K562 (cell line): ENCODE measurements around the gene MPZL1. TPM values are rescaled to one million over a fixed set of nuclear protein-coding genes. Genes with fewer than 3 reads are reported as not detected.

ENCODE experiments used
- ATAC-seq: fragments of 200-7000 bp; cut with Tn5 transposase; 3 replicates; pipeline ENCODE4 v1.9.1; 2020; ENCODE audit warnings: moderate library complexity
- BruUV-seq: library from RNA; stranded (reverse); fragments of 400-500 nt; replicated peaks from 2 replicates; lab custom pipeline; 2021; lab: Mats Ljungman, UMichigan
- CTCF ChIA-PET: fragments of 300-600 bp; formaldehyde crosslinking; extraction: SDS; loops from one replicate; lab custom pipeline; 2021; ENCODE audit warnings: low intra/inter-chr PET ratio; lab: Yijun Ruan, JAX
- POLR2A ChIA-PET: fragments of 300-600, 350-650 bp; sonication (Branson Sonifier 250); formaldehyde crosslinking; extraction: SDS; loops from one replicate; lab custom pipeline; 2021; ENCODE audit warnings: antibody characterized with exemption, inconsistent platforms; lab: Yijun Ruan, JAX
- DNase-seq, 4 experiments: peaks; one replicate each; pipeline versions ENCODE4 v3.0.0 to v3.0.0-alpha.2; 2011 to 2018; ENCODE audit warnings: low spot score in 3 of 4, mixed read lengths in 3 of 4; ENCODE audit errors: extremely low read depth in 1 of 4
- FAIRE-seq: peaks from 2 replicates; lab custom pipeline; 2011; peaks lifted over from hg19 to GRCh38; lab: Jason Lieb, UNC
- H2AFZ ChIP-seq: 2 replicates; pipeline ENCODE4 v1.6.0; 2011; ENCODE audit warnings: low read depth, low read length, control low read depth, inconsistent platforms
- H3K27ac ChIP-seq: fragments of 200-600 bp; 3 replicates; pipeline ENCODE4 v1.8.0; 2011; ENCODE audit warnings: low read depth, mild to moderate bottlenecking, control low read depth, inconsistent platforms, low read length, moderate library complexity, mixed read lengths; ENCODE audit errors: extremely low read depth
- H3K27me3 ChIP-seq, 2 experiments: fragments of 300-600 bp in 1 of 2; 2 replicates in 1 of 2; 3 replicates in 1 of 2; pipeline versions ENCODE4 v1.6.0 to v1.8.0; 2011; ENCODE audit warnings: inconsistent platforms in 2 of 2, low read length in 2 of 2, mild to moderate bottlenecking in 1 of 2, mixed read lengths in 1 of 2, moderate library complexity in 1 of 2; ENCODE audit not compliant: control insufficient read depth in 2 of 2, insufficient read depth in 2 of 2
- H3K36me3 ChIP-seq: fragments of 300-600 bp; 3 replicates; pipeline ENCODE4 v1.8.0; 2011; ENCODE audit warnings: mild to moderate bottlenecking, low read length, inconsistent platforms; ENCODE audit not compliant: control insufficient read depth, insufficient read depth
- H3K4me1 ChIP-seq, 2 experiments: fragments of 200-600 bp in 1 of 2; replicated peaks in 1 of 2; 2 replicates in 1 of 2; 3 replicates in 1 of 2; pipeline versions ENCODE4 v1.5.1 to v1.8.0; 2011; ENCODE audit warnings: inconsistent platforms in 2 of 2, low read length in 2 of 2, mild to moderate bottlenecking in 1 of 2, mixed read lengths in 1 of 2, moderate library complexity in 1 of 2; ENCODE audit not compliant: control insufficient read depth in 2 of 2, insufficient read depth in 2 of 2
- H3K4me2 ChIP-seq: 2 replicates; pipeline ENCODE4 v1.6.1; 2011; ENCODE audit warnings: low read length, control low read depth, inconsistent platforms, mixed read lengths; ENCODE audit not compliant: insufficient read depth
- H3K4me3 ChIP-seq: fragments of 200-600 bp; sonication (generic), shearing (Covaris generic); 2 replicates; pipeline ENCODE4 v1.5.1; 2016; ENCODE audit warnings: control low read depth, inconsistent platforms
- H3K79me2 ChIP-seq: fragments of 200-600 bp; 3 replicates; pipeline ENCODE4 v1.8.0; 2011; ENCODE audit warnings: low read length, inconsistent platforms; ENCODE audit not compliant: control insufficient read depth, insufficient read depth
- H3K9ac ChIP-seq, 2 experiments: 2 replicates each; pipeline versions ENCODE4 v1.6.0 to v1.6.1; 2011; ENCODE audit warnings: low read depth in 2 of 2, low read length in 2 of 2, control low read depth in 1 of 2, inconsistent platforms in 1 of 2, mild to moderate bottlenecking in 1 of 2, mixed read lengths in 1 of 2; ENCODE audit not compliant: insufficient read depth in 1 of 2
- H3K9me1 ChIP-seq: one replicate; pipeline ENCODE4 v1.6.0; 2011; ENCODE audit warnings: inconsistent platforms, mild to moderate bottlenecking, low read length, moderate library complexity; ENCODE audit not compliant: control insufficient read depth, insufficient read depth
- H3K9me3 ChIP-seq: replicated peaks from 2 replicates; pipeline ENCODE4 v1.5.1; 2011; ENCODE audit warnings: low read depth, low read length, inconsistent platforms; ENCODE audit not compliant: control insufficient read depth, insufficient read depth
- H4K20me1 ChIP-seq: replicated peaks from 2 replicates; pipeline ENCODE4 v1.6.1; 2011; ENCODE audit warnings: low read length, inconsistent platforms, mixed read lengths; ENCODE audit not compliant: control insufficient read depth, insufficient read depth
- HNRNPLL ChIP-seq: fragments of 200-400 bp; formaldehyde crosslinking; IDR thresholded peaks from 2 replicates; pipeline ENCODE4 v1.6.1; 2017; ENCODE audit warnings: low read length, low read depth, mild to moderate bottlenecking; ENCODE audit not compliant: poor library complexity, severe bottlenecking
- KAT2B ChIP-seq: IDR thresholded peaks from one replicate; pipeline ENCODE4 v1.6.1; 2012; ENCODE audit warnings: low read depth, mild to moderate bottlenecking, control low read depth, inconsistent platforms, low read length, moderate library complexity
- KLF10 ChIP-seq: fragments of 250-450 bp; sonication (Bioruptor Pico); IDR thresholded peaks from 2 replicates; pipeline ENCODE4 v1.6.1; 2021; ENCODE audit warnings: matching md5 sums
- SMC3 ChIP-seq: conservative IDR thresholded peaks from 2 replicates; pipeline ENCODE4 v1.6.1; 2011; ENCODE audit warnings: low read depth, low read length, improper control_type of control experiment; ENCODE audit not compliant: insufficient read depth
- ZNF316 ChIP-seq: fragments of 450-650 bp; IDR thresholded peaks from 2 replicates; pipeline ENCODE4 v1.6.1; 2016
- ZNF764 ChIP-seq: fragments of 250-450 bp; sonication (Bioruptor Pico); IDR thresholded peaks from 2 replicates; pipeline ENCODE4 v1.4.0; 2020; ENCODE audit warnings: low read depth, mild to moderate bottlenecking, moderate library complexity
- WGBS: fragments of 100-300 bp; shearing (Covaris generic); methylation state at CpG from one replicate; pipeline ENCODE4 v1.1.6; 2016; ENCODE audit warnings: low coverage, mixed read lengths; ENCODE audit not compliant: insufficient coverage; ENCODE audit errors: missing lambda C conversion rate; 5-methylcytosine and 5-hydroxymethylcytosine counted together
- in situ Hi-C: fragments of 300-500 bp; cut with MboI; formaldehyde crosslinking; loops from 4 replicates; pipeline ENCODE4 v1.15.0; 2018; ENCODE audit warnings: inconsistent platforms, mixed read lengths
- intact Hi-C: fragments of 100-400 bp; cut with micrococcal nuclease; formaldehyde crosslinking; loops from 2 replicates; pipeline ENCODE4 v1.14.2; 2022
- polyA plus RNA-seq, 8 experiments: library from polyadenylated mRNA; depleted of rRNA in 4 of 8; stranded (reverse) in 5 of 8; unstranded in 3 of 8; fragments of >200 nt; fragmentation: Nextera tagmentation in 2 of 8; fragmentation: Illumina TruSeq in 1 of 8; extraction: Ambion mirVana in 2 of 8; extraction: Trizol in 1 of 8; gene quantifications; 2 replicates each; pipeline versions ENCODE4 v1.2.1 to v1.2.3, GENCODE V29; 2011 to 2014; ENCODE audit warnings: inconsistent platforms in 1 of 8, missing spikeins in 1 of 8
- total RNA-seq, 7 experiments: library from RNA; depleted of rRNA in 6 of 7; stranded (reverse); fragments of >200 nt in 6 of 7; fragmentation: Illumina TruSeq in 2 of 7; extraction: Trizol in 2 of 7; gene quantifications; 2 replicates each; pipeline versions ENCODE4 v1.2.1 to v1.2.3, GENCODE V29; 2011 to 2021; ENCODE audit warnings: low replicate concordance in 1 of 7
- TF ChIP-seq, protein P1 (sequence below): fragments of 450-650 bp; IDR thresholded peaks from 2 replicates; pipeline ENCODE4 v1.6.1; 2017; ENCODE audit warnings: antibody characterized with exemption

The MPZL1 gene
- total and polyA plus RNA-seq, 9 of the 15 experiments (the other 6 are each of a cell fraction or from before 2014, with no cell fraction given) = 14.5 to 153 (median 66.5) TPM

DNA sequence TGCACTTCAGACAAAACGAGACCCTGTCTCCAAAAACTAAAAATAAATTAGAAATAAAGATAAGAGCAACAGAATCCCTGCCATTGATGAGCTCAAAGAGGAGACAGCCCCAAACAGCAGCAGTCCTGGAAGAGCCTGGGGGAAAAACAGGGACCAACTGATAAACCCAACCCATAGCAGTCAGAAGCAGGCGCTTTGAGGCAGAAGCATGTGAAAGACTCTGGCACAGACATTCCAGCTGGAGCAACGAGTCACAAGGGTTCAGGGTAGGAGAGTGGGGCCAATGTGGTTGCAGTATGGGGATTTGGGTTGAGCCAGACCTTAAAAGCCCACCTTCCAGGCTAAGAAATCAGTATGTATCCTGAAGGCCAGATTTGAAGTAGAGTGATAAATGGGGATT lies 78.5 kb downstream of the MPZL1 start:
- Histone ChIP-seq H3K9me1 (no peaks in the 10 kb centered on the region), H3K4me3 (no peak overlapping the region), H3K4me1 (peaks cover 0 to 6% of the 10 kb centered on the region in 2 experiments; a peak in 3 of 5 replicates), H3K79me2 (no peaks in the 10 kb centered on the region), H3K27ac (no peak overlapping the region), H2AFZ (no peak overlapping the region), H3K27me3 (no peaks in the 10 kb centered on the region), H3K9me3 (peaks cover 5% of the 10 kb centered on the region; the same call in 1 of the 2 replicates), H3K9ac (no peak overlapping the region), H3K4me2 (no peak overlapping the region), H3K36me3 (0 out of 3 replicates have a peak, but pooled peaks cover 3% of the 10 kb centered on the region), H4K20me1 (no peaks in the 10 kb centered on the region)
- intact Hi-C loops (loop anchor here (5.0 kb wide), 1 partner anchor 67 kb away; no protein-coding TSS in a partner anchor), in situ Hi-C loops (no loop called here)
- FAIRE-seq (no peak), ATAC-seq (no peak), DNase-seq (no peak)
- TF ChIP-seq ZNF316 = no peak
- TF ChIP-seq KLF10 (CRISPR knock-in tag) = no peak
- TF ChIP-seq, protein P1, sequence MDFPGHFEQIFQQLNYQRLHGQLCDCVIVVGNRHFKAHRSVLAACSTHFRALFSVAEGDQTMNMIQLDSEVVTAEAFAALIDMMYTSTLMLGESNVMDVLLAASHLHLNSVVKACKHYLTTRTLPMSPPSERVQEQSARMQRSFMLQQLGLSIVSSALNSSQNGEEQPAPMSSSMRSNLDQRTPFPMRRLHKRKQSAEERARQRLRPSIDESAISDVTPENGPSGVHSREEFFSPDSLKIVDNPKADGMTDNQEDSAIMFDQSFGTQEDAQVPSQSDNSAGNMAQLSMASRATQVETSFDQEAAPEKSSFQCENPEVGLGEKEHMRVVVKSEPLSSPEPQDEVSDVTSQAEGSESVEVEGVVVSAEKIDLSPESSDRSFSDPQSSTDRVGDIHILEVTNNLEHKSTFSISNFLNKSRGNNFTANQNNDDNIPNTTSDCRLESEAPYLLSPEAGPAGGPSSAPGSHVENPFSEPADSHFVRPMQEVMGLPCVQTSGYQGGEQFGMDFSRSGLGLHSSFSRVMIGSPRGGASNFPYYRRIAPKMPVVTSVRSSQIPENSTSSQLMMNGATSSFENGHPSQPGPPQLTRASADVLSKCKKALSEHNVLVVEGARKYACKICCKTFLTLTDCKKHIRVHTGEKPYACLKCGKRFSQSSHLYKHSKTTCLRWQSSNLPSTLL = no peak
- no peak for TF ChIP-seq SMC3
- no peak for TF ChIP-seq KAT2B
- TF ChIP-seq HNRNPLL = no peak
- no peak for TF ChIP-seq ZNF764 (CRISPR knock-in tag)
- 30% methylated on average over 3 of the region's 3 CpGs for WGBS
- no TSS peak for BruUV-seq
- ChIA-PET POLR2A (interaction anchor here (0.6 to 1.9 kb wide), 7 partner anchors 8 to 756 kb away, joined by 3 to 8 read pairs (median 3); no protein-coding TSS in a partner anchor), CTCF (no interaction called here)
